SK-N-DZ (cell line): ENCODE data around the gene GJA9.
"Not testable (repeated sequence)": the region's sequence is repeated elsewhere in the genome, so short reads cannot be mapped to it uniquely, and the experiment has no call there.

Experiments
- DNase-seq: peaks from one replicate; pipeline ENCODE4 v3.0.0-alpha.2; 2015; ENCODE audit warnings: low spot score

The GJA9 gene

GRCh38 chr1:38873027-38873969 lies 8.1 kb downstream of the GJA9 start, which contains the start of gene MYCBP:
Gene MYCBP (minus strand): TSS chr1:38873348. CDS start chr1:38873305, 43 bp downstream.
- DNase-seq = peak; percentile 91

GRCh38 chr1:38872401-38873026 lies 8.9 kb downstream of the GJA9 start:
- no peak for DNase-seq

- no peak for DNase-seq
Observed at GRCh38 chr1:38870996-38871395, 10.4 kb downstream of the GJA9 start.

- no peak for DNase-seq
Observed at GRCh38 chr1:38867208-38867607, 14.2 kb downstream of the GJA9 start.

- DNase-seq = no peak
Observed at GRCh38 chr1:38865112-38865715, 16.2 kb downstream of the GJA9 start.

GRCh38 chr1:38860454-38860795 lies 21.0 kb downstream of the GJA9 start:
- DNase-seq = no peak

GRCh38 chr1:38859561-38860453 lies 21.6 kb downstream of the GJA9 start, which contains the start of gene RRAGC:
Gene RRAGC (minus strand): TSS chr1:38859772. CDS start chr1:38859646, 126 bp downstream.
- peak; percentile 95 for DNase-seq

- peak; percentile 15 for DNase-seq
Observed at GRCh38 chr1:38858833-38859560, 22.4 kb downstream of the GJA9 start.

GRCh38 chr1:38852780-38853179 lies 28.6 kb downstream of the GJA9 start:
- no peak for DNase-seq

- no peak for DNase-seq
Observed at GRCh38 chr1:38848071-38848470, 33.3 kb downstream of the GJA9 start.

GRCh38 chr1:38846210-38846609 lies 35.2 kb downstream of the GJA9 start:
- no peak for DNase-seq

GRCh38 chr1:38845088-38845487 lies 36.3 kb downstream of the GJA9 start:
- DNase-seq = not testable (repeated sequence)

- no peak for DNase-seq
Observed at GRCh38 chr1:38840281-38840680, 41.1 kb downstream of the GJA9 start.

GRCh38 chr1:38839363-38839762 lies 42.0 kb downstream of the GJA9 start:
- DNase-seq = no peak

GRCh38 chr1:38836316-38836715 lies 45.1 kb downstream of the GJA9 start:
- DNase-seq = not testable (repeated sequence)

- peak; percentile 76 for DNase-seq
Observed at GRCh38 chr1:38834937-38835827, 46.2 kb downstream of the GJA9 start.

- no peak for DNase-seq
Observed at GRCh38 chr1:38834221-38834782, 47.1 kb downstream of the GJA9 start.

- DNase-seq = no peak
Observed at GRCh38 chr1:38833146-38833545, 48.2 kb downstream of the GJA9 start.

GRCh38 chr1:38832370-38832734 lies 49.0 kb downstream of the GJA9 start:
- no peak for DNase-seq
